HG02885 (cell line): ENCODE results near the gene RGS3.

ENCODE experiments used
- ATAC-seq: cut with Tn5 transposase; IDR thresholded peaks from one replicate; pipeline ENCODE4 v1.9.1; 2021; ENCODE audit warnings: mild to moderate bottlenecking; ENCODE audit not compliant: unreplicated experiment, poor library complexity

RGS3 gene

DNA sequence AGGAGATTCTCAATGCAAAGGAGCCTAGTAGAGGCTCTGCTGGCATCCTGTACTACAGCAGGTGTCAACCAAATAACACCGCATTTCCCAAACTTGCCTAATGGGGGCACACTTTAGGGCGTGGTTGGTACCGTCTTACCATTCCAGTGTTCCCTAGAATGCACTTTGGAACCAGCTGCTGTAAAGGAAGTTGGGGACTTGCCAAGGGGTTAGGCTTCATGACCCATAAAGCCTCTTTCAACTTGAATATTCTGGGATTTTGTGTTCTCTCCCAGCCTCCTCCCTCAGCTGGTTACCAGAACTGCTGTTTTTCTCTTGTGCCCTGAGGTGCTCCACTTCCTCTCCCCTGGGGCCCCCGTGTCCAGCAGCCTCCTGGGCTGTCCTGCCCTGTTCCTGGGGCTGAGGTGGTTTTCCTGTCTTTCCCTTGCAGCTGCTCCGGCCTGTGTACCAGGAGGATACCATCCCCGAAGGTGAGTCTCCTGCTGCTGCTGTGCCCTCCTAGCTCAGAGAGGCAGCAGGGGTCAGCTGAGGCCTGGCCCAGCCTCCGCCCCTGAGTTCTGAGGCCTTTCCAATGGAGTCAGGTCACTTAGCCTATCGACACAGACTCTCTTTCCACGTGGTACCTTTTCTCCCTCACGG is 44.7 kb downstream of the RGS3 start:
- ATAC-seq = no peak

- no peak for ATAC-seq
Observed at GRCh38 chr9:113509463-113509862, 45.9 kb downstream of the RGS3 start.

DNA sequence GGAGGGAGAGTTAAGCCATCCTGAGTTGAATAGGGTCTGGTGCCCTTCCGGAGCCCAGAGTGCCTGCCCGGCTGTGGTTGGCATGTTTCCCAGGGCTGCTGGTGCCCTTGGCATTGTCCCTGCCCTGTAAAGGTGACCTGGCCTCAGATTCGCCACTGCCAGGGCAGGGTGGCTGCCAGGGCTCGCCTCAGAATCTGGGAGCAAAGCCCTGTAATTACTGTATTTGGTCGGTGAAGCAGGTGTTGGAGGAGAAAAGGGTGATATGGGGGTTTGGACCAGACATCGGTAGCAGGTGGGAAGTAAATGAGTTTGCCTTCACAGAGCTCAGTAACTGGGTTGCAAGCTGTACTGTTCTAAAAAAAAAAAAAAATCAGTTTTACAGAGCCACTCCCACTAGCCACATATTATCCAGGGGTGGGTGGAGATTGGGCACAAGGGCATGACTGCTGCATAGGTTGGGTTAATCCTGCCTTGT is 47.6 kb downstream of the RGS3 start:
- no peak for ATAC-seq

GRCh38 chr9:113511856-113512761 is 48.6 kb downstream of the RGS3 start:
- ATAC-seq = peak; percentile 58

- no peak for ATAC-seq
Observed at GRCh38 chr9:113513111-113513510, 49.6 kb downstream of the RGS3 start.

DNA sequence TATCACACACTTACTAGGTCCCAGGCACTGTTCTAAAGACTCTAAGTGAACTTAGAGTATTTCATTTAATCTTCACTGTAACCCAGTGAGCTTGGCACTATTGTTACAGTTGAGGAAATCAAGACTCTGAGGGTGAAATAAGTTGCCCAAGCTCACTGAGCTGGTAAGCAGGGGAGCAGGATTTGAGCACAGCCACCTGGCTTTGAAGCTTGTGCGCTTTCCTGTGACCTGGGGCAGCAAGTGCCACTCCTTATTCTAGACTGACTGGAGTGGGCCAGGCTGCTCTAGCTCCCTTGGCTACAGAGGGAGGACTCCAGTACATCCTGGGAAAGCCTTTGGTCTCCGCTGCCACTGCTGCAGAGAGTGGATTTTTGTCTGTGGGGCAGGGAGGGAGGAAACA is 50.0 kb downstream of the RGS3 start:
- ATAC-seq = no peak

DNA sequence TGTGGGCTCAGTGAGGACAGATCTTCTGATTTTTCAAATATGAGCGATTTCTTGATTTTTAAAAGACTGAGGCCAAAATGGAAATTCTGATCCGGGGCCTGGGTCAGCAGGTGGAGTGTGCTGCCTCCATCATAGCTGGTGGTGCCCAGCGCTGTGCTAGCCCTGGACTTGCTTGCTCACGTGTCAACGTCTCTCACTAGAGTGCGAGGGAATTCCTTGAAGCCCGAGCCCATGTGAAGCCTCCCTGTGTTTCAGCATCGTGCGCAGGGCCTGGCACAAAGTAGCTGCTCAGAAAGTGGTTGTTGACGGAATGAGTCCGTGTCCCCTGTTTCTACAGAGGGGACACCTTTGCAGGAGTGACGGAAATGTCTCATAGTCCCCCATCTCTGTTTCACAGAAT is 50.5 kb downstream of the RGS3 start:
- no peak for ATAC-seq

- no peak for ATAC-seq
Observed at GRCh38 chr9:113514748-113515147, 51.2 kb downstream of the RGS3 start.

DNA sequence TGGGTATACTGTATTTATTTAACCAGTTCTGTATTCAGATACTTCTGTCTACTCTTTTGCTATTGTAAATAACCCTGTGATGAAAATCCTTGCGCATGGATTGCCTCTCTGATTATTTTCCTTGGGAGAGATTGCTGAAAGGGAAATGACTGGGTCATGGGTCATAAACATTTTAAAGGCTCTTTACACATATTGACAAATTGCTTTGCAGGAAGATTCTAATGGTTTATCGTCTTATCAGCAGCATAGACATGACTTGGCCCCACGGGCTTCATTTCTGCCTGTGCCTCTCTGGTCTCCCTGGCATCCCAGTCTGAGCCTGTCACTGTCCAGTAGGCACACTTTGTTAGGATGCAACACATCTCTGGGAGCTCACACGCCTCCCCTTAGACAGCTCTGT is 52.3 kb downstream of the RGS3 start:
- ATAC-seq = no peak

DNA sequence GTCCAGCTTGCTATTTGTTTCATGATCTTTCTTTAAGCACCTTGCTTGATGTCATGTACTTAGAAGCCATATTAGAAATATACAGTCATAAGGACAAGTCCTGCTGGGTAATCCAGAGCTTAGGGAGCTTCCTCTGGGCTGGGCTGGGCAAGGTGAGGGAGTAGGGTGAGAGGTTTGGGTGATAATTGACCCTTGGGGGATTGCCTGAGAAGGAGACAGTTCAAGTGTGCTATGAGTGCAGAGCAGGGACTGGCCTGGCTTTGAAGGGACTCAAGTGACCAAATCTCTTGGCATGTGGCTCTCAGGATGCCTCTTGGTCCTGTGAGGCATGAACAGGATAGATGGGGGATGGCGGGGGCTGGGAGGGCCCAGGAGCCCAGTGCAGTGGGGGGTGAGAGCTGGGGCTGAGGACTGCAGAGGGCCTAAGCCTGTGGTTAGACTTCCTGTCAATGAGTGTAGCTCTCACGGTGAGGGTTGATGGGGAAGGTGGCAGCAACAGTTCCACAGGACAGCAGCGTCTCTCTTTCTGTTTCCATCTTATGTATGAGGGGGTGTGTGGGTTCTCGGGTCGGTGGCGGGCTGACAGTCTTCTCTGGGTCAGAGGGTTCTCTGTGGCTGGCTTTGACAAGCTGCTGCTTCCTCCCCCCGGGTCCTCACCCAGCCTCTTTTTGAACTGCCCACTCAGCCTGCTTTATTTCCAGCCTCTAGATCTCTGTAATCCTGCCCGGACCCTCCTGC is 53.5 kb downstream of the RGS3 start:
- peak; percentile 90 for ATAC-seq

DNA sequence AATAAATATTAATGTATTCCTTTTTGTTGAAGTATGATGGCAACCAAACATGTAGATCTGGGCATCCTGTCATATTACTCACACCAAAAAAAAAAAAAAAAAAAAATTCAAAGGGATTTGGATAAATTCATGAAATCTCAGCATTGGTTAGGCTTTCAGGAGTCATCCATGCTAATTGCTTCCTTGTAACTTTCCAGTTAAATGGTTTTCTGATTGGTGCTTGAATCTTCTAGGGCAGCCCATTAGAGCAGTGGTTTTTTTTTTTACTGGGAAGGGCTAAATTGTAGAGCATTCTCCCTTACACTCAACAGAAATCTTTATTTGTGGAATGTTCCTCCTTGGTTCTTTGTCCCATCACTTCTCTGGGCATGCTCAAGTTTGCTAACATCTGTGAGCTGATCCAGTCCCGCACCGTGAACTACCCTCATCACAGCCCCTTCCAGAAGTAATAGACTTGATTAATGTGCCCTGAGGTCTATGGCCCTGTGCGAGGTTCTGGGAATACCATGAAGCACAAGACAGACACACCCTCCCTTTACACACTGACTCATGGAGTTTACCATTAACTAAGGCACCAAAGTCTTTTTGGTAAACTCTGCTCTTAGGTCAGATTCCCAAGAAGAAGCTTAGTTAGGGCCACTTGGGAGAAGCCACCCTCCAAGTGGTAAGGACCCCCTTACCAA is 56.0 kb downstream of the RGS3 start:
- ATAC-seq = no peak

- ATAC-seq = no peak
Observed at GRCh38 chr9:113520109-113520642, 56.6 kb downstream of the RGS3 start.

DNA sequence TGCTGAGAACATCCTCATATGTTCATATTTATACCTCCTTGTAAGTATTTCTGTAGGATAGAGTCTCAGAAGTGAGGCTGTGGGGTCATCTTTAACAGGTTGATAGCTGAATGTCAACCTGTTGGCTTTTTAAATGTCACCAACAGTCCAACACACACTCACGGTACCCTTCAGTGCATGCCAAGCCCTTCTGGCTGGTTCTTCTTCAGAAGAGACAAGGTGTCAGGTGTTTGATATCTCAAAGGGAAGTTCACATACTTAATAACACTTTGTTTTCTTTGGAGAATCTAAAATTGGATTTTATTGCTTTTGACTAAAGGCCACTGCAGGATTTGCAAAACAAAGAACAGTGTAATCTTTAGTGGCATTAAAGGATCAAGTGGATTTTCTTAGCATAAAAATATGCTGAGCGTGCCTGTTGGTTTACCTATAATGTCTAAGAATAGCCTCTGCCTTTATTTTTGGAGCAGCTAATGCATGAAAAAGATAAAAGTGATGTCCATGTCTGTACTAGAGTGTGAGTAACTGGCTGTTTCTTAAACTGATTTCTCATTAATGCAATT is 58.2 kb downstream of the RGS3 start:
- ATAC-seq = no peak

GRCh38 chr9:113522419-113522818 is 58.9 kb downstream of the RGS3 start:
- no peak for ATAC-seq

DNA sequence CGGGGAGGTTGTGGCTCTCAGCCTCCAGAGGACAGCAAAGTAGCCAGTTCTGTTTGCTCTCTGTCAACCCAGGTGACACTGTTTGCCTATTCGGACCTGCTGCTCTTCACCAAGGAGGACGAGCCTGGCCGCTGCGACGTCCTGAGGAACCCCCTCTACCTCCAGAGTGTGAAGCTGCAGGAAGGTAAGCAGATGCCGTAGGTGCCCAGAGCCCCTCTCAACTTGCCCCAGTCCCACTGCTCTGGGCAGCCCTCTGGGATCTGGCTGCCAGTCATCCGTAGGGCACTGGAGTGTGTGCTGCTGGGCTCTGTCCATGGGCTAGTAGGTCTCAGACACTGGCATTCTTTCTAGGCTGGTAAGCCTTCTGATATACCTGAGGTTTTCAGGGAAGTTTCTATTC is 59.3 kb downstream of the RGS3 start:
- ATAC-seq = no peak

DNA sequence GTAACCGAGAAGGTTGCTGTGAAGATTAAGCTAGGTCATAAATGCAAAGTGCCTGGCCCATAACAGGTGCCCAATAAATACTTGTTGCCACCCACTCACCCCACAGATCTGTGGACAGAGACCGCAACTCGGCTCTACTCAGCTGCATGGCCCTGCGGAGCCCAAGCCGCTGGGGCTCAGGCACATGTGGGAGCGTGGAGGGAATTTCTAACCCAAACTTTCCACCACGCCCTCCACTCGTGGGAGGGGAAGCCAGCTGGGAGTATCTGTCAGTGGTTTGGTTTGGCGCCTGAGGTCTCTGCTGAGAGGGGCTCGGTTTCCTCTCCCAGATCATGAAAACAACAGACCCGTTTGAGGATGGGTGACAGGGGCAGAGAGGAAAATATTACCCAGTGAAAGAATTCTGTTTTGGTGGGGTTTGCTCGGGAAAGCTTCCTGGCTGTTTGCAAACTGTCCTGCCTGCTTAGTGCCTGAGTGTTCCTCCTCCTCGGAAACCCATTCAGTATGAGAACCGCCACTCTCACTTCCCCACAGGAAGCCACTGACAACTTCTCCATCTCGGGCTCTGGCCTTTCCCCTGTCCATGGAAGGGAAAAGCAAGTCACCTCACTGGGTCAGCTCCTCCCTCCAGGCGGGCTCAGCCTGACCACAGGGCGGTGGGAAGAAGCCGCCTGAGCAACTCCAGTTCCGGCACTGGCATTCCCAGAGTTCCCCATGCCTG is 60.1 kb downstream of the RGS3 start:
- peak; percentile 86 for ATAC-seq

DNA sequence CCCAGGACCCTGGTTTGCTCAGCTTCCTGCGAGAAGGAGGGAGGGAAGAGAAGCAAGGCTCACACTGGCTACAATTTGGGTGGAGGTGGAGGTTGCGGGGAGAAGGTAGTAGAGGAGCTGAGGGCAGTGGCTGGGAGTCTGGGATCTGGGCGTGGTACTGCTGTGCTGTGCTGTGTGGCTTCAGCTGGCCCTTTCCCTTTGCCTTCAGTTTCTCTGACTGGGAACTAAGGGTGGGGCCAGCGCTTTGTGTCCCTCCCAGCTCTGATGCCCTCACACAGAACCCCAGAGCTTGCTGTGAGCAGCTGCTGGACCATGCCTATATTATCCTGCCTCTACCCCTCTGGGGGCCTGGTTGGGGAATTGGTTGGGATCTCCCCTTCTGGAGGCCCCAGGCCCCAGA is 60.9 kb downstream of the RGS3 start:
- ATAC-seq = no peak

DNA sequence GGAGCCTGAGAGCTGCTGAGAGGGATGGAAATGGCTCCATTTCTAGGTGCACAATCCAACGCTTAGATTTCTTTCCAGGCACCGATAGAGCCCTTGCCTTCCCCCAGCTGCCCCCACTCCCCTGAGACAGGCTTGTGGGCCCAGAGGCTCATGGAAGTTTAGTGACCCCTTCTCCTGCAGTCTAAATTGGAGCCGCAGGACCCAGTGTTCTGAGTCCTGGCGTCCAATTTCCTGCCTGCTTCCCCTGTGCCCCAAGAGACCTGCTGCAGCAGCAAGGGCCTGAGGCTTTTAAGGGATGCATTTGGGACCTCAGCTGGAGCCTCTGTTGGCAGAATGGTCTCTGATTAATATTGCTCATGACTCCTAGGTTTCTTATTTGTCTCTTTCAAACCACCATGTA is 61.7 kb downstream of the RGS3 start:
- ATAC-seq = no peak

GRCh38 chr9:113525831-113526230 is 62.3 kb downstream of the RGS3 start:
- no peak for ATAC-seq
